Cerebellar cortex (tissue), 1 donor: ENCODE measurements around the gene MACF1.
"Not testable (repeated sequence)": the region's sequence is repeated elsewhere in the genome, so short reads cannot be mapped to it uniquely, and the experiment has no call there.

Source experiments
- DNase-seq: peaks from one replicate; pipeline ENCODE4 v3.0.0-alpha.2; 2015; ENCODE audit warnings: low spot score

MACF1 gene

DNA sequence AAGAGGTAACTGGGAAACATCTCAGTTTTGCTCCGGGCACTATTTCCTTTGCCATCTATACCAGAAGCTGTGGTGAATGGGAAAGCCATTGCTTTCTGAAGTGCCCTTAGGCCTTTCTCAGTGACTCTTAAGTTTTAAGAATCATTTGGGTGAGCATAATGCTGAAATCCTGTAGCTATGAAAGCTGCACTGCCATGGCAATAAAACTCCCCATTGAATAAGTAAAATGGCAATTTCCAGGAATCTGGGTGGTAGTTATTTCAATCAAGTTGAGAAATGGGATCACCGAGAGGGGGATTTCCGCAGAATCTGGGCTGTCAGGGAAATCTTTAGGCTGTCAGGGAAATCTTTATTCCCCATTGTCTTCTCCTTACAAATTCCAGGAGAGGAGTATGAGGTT is 26.8 kb upstream of the MACF1 start:
- no peak for DNase-seq

DNA sequence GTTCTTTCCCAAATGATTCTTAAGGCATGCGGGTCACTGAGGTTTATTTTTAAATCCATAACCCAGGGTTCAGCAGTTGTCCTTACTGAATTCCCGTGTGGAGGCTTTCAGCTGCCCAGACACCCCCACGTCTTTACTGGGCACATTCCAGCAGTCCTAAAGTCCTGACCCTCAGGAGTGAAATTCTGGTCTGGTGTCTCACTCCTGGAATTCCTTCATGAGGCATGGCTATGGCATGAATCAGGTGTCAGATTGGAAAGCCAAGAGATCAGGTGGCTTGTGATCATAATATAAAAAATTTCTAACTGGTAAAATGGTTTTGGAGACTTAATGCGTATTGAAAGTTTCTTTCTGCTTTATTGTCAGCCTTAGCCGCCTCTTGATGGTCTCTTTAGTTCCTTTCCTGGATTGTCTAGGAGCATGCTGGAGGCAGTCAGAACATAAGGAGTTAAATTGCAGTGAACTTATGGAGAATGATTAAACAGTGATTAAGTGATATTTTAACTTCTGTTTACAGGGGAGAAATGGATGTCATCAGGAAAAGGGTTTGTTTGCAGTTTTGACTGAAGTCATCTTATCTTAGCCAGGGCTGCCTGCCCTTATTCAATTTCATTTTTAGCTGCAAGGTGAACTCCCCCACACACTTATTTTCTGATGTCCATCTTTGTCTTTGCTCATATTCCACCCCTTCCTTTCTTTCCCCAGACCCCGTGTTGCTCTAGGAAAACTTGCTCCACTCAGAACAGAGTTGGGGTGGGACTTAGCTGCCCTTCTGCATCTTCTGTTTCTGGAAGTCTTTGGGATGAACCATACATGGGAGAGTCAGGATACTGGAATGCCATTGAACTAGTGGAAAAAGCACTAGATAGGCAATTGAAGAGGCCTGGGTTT is 25.7 kb upstream of the MACF1 start:
- DNase-seq, result no peak

DNA sequence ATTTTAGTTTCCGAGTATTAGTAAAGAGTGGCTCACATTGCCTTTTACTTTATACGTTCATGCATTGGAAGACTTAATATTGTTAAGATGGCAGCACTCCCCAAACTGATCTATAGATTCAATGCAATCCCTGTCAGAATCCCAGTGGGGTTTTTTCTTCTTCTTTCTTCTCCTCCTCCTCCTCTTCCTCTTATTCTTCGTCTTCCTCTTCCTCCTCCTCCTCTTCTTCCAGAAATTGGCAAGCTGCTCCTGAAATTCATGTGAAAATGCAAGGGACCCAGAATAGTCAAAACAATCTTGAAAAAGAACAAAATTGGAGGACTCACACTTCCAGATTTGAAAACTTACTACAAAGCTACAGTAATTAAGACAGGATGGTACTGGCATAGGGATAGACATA is 23.2 kb upstream of the MACF1 start:
- no peak for DNase-seq

DNA sequence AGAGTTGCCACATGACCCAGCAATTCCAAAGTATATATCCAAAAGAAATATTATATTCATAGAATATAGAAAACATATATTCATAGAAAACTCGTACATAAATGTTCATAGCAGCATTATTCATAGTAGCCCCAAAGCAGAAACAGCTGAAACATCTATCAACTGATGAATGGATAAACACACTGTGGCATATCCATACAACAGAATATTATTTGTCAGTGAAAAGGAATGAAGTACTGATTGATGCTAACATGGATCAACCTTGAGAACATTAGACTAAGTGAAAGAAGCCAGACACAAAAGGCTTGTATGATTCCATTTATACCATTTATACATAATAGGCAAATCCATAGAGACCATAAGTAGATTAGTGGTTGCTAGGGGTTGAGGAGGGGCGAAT is 21.7 kb upstream of the MACF1 start:
- no peak for DNase-seq

DNA sequence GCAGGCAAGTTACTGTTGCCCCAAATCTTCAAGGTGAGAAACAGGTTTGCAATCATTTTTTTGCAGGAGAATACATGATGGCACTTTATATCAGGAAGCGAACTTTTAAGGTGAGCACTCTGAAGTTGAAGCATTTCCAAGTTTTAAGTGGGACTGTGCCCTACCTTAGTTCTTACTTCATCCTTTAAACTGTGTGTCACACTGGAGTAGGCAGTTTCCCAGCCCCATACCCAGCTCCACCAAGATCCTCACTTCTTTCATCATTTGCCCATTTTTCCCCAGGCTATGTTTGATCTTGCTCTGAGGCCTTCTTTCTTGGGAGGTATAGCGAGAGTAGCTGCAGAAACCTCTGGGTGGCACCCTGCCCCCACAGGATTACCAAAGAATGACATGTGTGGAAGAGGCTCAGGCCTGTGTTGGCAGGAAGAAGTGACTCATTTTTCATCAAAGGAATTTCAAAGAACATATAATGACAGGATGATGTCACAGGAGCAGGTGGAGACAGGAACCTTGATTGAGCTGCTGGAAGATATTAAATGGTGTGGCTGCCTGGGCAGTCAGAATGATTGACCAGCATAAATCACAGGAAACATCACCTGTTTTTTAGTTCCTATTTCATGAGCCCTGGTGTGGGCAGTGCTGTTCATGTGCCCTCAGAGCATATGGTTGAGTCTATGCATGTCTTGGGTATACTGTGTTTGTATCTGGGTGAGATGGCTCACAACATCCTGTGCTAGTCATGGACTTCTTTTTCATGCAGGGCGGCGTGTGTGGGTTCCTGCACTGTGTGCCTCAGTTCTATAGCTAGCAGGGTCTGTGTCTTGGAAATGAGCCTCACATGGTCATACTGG is 20.8 kb upstream of the MACF1 start:
- DNase-seq, result no peak

DNA sequence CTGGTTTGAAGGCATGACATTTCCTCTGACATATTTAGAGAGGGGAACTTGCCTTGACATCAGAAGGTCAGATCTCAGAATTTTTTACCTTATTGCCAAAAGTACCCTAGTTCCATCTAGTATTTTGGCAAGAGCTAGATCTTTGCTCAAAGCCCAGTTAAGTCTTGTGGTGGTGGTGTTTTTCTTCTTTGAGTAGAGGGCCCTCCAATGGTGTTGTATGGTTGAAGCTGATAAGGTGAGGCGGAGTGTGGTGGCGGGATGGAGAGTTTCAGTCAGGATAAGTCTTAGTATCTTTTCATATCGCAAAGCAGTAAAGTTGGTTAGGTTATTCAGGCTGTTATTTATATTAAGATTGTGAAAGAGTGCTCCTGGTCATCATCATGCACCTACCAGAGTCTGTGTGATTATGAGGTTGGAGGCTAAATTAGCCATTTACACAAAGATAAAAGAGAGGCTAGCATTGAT is 20.1 kb upstream of the MACF1 start:
- no peak for DNase-seq

DNA sequence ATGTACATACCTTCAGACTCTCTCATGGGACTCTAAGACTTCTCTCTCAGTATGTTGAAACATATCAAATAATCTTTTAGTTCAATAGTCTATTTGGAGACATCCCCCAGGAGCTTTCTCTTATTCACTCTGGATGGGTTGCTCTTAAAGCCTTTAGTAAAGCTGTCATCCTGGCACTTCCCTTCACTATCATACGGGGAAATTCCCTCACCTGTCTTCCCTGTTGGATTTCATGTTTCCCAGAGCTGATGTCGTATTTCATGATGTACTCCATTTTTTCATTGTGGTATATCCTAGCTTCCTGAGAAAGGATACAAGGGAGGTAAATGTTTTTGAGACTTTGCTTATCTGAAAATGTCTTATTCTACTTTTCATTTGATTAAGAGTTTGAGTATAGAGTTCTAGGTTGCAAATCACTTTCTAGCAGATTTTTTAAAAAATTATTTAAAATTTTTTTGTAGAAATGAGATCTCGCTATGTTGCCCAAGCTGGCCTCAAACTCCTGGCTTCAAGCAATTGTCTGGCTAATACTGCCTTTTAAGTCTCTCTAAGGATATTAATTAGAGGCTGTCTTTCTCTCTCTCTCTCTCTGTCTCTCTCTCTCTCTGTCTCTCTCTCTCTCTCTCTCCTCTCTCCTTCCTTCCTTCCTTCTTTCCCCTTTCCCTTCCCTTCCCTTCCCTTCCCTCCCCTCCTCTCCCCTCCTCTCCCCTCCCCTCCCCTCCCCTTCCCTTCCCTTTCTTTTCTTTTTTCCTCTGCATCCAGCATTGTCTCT is 17.0 kb upstream of the MACF1 start:
- no peak for DNase-seq

DNA sequence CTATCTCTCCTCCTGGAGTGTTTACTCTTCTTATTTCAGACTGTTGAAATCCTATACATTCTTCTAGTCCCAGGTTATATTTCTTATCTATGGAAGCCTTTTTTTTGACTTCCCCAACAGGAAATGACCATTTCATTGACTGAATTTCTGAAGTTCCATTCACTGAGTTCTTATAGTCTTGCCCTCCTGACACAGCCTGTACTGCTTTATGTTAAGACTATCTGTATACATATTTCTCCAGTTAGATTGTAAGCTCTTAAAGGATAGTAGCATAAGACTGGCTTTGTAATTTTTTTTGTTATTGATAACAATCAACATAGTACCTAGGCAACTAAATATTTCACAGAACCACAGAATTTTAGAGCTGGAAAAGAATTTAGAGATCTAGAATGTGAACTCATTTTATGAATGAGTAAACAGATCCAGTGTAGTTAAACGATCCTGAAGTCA is 14.9 kb upstream of the MACF1 start:
- no peak for DNase-seq

DNA sequence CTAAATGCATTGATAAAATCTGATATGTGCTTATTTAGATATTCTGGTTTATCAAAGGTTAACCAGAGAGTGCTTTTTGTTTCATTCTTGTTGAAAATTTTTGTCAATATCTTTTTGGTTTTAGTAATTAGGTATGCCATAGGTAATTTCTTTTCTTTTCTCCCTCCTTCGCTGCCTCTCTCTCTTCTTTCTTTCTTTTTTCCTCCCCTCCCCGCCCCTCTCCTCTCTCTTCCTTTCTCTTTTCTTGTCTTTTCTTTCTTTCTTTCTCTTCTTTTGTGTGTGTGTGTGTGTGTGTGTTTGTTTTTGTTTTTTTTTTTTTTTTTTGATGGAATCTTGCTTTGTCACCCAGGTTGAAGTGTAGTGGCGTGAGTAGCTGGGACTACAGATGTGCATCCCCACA is 14.4 kb upstream of the MACF1 start:
- DNase-seq, result no peak

DNA sequence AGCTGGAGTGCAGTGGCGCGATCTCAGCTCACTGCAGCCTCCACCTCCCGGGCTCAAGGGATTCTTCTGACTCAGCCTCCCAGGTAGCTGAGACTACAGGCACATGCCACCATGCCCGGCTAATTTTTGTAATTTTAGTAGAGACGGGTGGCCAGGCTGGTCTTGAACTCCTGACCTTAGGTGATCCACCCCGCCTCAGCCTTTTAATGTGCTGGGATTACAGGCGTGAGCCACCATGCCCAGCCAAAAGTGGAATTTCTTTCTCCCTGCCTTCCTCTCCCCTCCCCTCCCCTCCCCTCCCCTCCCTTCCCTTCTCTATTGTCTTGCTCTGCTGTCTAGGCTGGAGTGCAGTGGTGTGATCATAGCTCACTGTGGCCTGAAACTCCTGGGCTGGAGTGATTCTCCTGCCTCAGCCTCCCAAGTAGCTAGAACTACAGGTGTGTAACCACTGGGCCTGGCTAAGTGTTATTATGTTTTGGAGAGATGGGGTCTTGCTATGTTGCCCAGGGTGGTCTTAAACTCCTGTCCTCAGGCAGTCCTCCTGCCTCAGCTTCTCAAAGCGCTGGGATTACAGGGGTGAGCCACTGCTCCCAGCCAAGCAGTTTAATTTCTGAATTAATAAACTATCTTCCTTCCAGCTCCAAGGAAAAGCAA is 10.0 kb upstream of the MACF1 start:
- DNase-seq, result no peak

DNA sequence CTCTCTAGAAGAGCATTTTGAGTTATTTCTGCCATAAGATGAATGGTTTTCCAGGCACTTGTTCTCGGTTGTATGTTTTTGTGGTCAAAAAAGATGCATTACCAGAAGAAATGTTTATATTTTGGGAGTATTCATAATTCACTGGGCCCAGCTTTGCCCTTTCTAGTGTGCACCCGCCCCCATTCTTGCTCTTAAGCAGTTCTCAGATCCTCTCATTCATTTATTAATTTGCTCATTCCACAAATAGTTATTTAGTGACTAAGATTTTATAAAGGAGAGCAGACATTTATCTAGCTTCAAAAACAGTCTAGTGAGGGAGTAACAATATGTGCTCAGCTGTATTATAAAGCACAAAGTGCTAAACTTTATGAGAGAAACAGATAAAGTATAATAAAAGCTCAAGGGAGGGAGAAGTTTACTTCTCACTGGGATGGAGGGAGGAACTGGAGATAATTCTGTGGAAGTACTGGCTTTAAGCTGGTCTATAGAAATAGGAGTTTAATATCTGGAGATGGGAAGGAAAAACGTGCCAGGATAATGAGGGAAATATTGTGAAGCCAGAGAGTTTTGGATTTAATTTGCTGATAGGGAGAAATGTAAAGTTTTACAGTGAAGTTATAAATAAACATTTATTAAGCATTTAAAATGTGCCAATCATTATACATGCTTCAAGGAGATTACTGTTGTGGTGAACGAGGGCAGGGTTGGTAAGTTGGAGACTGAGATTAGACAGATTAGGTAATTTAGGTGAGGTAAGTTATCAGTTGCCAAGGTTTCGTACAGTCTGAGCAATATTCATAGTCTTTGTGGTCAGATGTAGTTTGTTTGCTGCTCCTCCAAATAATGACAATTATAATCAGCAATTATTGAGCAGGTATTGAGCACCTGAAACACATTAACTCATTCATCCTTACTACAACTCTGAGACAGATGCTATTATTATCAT is 9.1 kb upstream of the MACF1 start:
- no peak for DNase-seq

DNA sequence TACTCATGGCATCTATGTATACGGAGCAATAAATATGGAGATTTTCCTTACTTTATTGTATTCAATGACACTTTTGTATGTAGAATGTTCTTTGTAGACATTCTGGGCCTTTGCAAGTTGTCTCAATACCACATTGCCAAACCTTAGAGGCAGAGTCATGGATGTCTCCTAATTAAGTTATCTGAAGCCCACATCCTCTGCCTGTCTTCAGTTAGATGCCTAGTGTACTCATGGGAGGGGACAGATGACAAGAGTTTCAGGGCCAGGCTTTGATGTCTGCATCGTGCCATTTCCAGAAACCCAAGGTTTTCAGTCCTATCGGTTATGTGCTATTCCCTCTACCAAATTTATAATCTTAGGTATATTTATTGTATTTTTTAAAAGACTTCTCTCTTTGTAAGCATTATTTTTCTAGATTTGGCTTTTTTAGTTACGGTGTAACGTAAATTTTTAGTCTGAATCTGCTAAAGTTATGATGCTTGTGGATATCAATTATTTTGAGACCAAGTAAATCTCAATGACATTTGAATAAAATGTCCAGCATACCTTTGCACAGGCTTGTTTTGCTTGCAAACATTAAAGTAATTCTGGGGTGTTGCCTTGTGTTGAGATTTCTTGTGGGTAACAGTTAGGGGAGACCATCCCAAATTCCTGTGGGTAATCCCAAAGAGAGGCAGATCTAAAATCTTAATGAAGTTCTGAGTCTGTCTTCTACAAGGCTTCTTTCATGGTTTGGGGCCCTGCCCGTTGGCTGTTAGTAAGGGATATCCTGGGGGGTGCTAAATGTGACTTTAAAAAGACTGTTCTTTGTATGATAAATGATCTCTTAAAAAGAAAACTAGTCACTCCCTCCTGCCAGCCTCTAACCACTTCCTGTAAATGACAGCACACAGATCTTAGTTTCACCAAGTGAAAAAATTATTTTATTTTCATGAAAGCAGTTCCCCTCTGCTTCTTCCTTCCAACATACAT is 8.0 kb upstream of the MACF1 start:
- DNase-seq, result no peak

DNA sequence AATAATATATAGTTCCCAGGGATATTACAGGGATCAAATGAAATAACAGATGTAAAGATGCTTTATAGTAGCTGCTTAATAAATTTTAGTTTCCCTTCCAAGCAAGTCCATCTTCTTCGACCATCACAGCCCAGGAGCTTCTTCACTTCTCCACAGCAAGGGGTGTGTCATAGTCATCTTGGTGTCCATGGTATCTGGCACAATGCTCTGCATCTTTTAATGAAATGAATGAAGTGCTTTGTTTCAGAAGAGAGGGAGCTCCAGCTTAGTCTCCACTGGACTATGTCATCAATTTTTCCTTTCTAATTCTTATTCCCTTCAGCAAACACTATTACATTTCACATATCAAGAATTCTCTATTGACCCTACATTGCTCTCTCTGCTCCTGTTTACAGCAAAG is 4.9 kb upstream of the MACF1 start:
- no peak for DNase-seq

DNA sequence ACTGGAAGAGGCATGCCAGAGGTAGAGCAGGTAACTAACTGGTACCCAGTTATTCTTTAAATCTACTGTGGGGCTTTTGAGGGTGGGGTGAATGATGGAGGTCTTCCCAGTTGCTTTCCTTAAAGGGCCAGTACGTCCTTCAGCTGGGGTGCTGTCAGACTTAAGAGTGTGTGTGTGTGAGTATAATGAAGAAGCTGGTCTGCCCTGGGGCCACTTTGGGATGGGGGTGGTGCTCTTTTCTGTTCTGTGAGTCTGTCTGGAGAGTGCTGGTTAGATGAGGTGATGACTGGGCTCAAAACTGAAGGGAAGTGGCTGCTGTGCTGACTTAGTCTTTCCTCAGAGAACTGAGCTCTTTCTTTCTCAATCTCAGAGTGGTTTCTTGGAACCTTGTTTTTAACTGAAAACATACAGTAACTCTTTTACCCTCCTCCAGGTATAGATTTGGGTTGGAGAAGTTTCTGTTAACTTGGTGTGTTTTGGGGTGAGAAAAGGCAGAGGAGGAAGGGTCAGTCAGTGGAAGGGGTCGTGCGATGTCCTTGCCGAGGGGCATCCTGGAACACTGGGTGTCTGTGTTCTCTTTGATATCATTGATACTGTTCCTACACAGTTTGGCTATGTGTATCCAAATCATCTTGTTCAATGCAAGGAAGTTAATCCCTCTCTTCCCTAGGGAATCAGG is 746 bp downstream of the MACF1 start:
- no peak for DNase-seq

DNA sequence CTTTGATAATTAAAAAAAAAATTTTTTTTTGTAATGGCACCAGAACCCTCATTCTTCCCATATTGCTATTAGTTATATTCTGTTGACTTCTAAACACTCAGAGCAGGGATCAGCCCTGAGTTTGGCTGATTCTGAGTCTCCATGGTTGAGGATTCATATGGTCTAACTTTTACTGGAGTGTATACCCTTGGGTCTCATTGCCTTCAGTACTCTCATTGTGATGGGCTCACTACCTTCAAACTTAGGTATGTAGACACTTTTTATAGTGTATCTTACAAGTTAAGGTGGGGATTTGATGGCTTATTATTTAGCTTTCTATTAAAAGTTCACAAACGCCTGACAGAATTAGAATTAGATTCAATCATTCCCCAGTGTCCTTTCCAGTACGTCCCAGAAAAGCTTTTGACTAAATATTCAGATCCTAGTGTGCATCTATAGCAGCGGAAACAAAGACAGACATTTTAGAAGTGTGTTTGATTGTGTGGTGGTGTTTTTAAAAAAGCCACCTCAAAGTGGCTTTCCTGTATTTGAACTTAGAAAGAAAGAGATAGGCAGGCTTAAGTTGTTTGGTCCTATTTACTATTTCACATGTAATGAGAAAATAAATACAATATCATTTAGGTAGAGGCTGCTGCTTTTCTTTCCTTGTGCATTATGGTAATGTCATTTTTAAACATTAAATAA is 1.4 kb downstream of the MACF1 start:
- no peak for DNase-seq

DNA sequence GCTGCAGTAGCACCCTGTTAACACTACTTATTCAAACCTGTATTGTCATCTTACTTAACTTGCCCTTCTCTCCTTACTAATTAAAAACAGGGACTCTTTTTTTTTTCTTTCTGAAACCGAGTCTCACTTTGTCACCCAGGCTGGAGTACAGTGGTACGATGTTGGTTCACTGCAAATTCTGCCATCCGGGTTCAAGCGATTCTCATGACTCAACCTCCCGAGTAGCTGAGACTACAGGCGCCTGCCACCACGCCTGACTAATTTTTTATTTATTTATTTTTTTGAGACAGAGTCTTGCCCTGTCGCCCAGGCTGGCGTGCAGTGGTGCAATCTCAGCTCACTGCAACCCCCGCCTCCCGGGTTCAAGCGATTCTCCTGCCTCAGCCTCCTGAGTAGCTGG is 3.9 kb downstream of the MACF1 start:
- not testable (repeated sequence) for DNase-seq

DNA sequence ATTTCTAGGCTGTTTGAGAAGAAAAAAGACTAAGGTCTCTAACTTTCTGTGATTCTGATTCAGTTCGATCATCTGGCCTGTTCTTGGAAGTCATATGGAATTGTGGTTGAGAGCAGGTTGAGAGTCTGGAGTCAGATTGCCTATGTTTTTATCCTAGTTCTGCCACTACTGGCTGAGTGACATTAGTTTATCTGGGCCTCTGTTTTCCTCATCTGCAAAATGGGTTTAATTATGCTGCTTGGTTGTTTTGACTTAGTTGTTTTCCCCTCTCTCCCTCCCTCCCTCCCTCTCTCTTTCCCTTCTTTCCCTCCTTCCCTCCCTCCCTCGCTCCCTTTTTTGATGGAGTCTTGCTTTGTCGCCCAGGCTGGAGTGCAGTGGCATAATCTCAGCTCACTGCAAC is 6.2 kb downstream of the MACF1 start:
- no peak for DNase-seq

DNA sequence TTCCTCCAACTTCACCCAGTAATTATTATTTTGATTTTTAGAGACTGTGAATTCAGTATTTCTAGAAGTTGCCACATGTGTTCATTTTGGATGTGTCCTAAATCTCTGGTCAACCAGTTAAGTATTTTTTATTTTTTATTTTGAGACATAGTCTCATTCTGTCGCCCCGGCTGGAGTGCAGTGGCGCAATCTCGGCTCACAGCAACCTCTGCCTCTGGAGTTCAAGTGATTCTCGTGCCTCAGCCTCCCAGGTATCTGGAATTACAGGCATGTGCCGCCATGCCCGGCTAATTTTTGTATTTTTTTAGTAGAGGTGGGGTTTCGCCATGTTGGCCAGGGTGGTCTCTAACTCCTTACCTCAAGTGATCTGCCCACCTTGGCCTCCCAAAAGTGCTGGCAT is 8.0 kb downstream of the MACF1 start:
- DNase-seq, result no peak
